GM19193 (cell line): ENCODE data around the gene ZNF300.
"Not testable (repeated sequence)": the region's sequence is repeated elsewhere in the genome, so short reads cannot be mapped to it uniquely, and the experiment has no call there.

ENCODE experiments used
- POLR2A ChIP-seq: IDR thresholded peaks from 4 replicates; pipeline ENCODE4 v1.6.1; 2011; ENCODE audit not compliant: insufficient read depth, insufficient read length; ENCODE audit errors: extremely low read depth

Gene ZNF300

DNA sequence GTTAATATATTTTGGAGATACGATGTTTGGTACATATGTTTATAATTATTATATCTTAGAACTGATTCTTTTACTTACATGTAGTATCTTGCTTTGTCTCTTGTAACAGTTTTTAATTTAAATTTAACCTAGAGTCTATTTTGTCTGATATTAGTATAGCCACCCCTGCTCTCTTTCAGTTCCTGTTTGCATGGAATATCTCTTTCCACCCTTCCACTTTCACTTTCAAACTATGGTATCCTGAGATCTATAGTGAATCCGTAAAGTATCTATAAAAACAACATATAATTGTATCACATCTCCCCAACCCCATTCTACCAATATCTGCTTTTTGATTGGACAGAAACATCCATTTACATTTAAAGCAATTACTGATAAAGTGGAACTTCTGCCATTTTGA, 51.2 kb downstream of the ZNF300 start:
- TF ChIP-seq POLR2A: no peak

DNA sequence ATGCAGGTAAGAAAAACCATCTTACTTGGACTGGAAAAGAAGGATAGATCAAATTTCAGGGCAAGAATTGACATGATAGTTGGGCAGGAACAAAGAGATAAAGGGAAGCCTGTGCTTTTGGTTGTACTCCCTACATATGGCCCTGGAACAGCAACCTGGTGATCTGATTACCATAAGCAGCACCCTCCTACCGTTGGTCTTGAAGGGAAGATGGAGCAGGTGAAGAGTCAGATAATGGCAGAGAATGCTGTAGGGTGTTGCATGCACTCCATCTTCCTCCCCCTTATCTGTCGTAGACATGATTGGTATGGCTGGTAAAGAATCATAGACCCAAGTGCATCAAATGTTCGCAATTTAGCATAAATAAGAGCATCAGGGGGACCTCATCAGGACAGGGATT, 53.7 kb downstream of the ZNF300 start:
- no peak for TF ChIP-seq POLR2A

DNA sequence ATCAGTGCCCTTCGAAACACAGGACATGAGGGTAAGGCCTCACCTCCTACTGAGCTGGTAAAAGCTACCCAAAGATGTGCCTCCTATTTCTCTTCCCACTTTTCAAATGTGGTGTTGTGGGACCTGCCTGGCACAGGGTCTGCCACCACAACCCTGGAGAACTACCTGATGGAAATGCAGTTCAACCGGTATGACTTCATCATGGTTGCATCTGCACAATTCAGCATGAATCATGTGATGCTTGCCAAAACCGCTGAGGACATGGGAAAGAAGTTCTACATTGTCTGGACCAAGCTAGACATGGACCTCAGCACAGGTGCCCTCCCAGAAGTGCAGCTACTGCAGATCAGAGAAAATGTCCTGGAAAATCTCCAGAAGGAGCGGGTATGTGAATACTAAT, 56.5 kb downstream of the ZNF300 start:
- TF ChIP-seq POLR2A: no peak

- TF ChIP-seq POLR2A: no peak
Observed at GRCh38 chr5:150847334-150847695, 57.5 kb downstream of the ZNF300 start.

GRCh38 chr5:150846654-150847333, 58.0 kb downstream of the ZNF300 start:
- TF ChIP-seq POLR2A: no peak

DNA sequence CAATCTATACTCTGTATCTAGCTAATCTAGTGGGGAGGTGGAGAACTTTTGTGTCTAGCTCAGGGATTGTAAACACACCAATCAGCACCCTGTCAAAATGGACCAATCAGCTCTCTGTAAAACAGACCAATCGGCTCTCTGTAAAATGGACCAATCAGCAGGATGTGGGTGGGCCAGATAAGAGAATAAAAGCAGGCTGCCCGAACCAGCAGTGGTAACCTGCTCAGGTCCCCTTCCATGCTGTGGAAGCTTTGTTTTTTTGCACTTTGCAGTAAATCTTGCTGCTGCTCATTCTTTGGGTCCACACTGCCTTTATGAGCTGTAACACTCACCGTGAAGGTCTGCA, 58.5 kb downstream of the ZNF300 start, which contains the start of gene IRGM:
Gene IRGM, plus strand, starts transcription at position 214 of the 346 bp plus-strand sequence. CDS start 1,603 bp downstream, outside the sequence.
- TF ChIP-seq POLR2A: not testable (repeated sequence)
